ENCODE results near the gene ABCB6.

Gene ABCB6

GRCh38 chr2:219219784-219220532 lies 1.2 kb upstream of the ABCB6 start:
- no peak for DNase-seq (ENCODE audit: low read depth in 2 of 2)
- no peak overlapping the region for H3K4me3 ChIP-seq (replicated peaks in 1 of 2; ENCODE audit: low read depth in 2 of 2, low read length in 2 of 2)
- no peak for TF ChIP-seq CTCF (IDR thresholded peaks at IDR 0.05; ENCODE audit: low read depth, low read length)

- TF ChIP-seq CTCF (IDR thresholded peaks at IDR 0.05; ENCODE audit: low read depth, low read length): no peak
- peak overlapping the region; percentile 59 to 64 for H3K4me3 ChIP-seq (replicated peaks in 1 of 2; ENCODE audit: low read depth in 2 of 2, low read length in 2 of 2)
- peak; percentile 80 to 82 for DNase-seq (ENCODE audit: low read depth in 2 of 2)
Measured at GRCh38 chr2:219218217-219218731, 484 bp downstream of the ABCB6 start.

GRCh38 chr2:219216535-219216915 lies 2.2 kb downstream of the ABCB6 start:
- no peak for TF ChIP-seq CTCF (IDR thresholded peaks at IDR 0.05; ENCODE audit: low read depth, low read length)
- H3K4me3 ChIP-seq (replicated peaks in 1 of 2; ENCODE audit: low read depth in 2 of 2, low read length in 2 of 2): no peak overlapping the region
- DNase-seq (ENCODE audit: low read depth in 2 of 2): no peak

GRCh38 chr2:219215871-219216534 lies 2.8 kb downstream of the ABCB6 start:
- no peak for DNase-seq (ENCODE audit: low read depth in 2 of 2)
- TF ChIP-seq CTCF (IDR thresholded peaks at IDR 0.05; ENCODE audit: low read depth, low read length): no peak
- no peak overlapping the region for H3K4me3 ChIP-seq (replicated peaks in 1 of 2; ENCODE audit: low read depth in 2 of 2, low read length in 2 of 2)

- DNase-seq (ENCODE audit: low read depth in 2 of 2): no peak
- no peak for TF ChIP-seq CTCF (IDR thresholded peaks at IDR 0.05; ENCODE audit: low read depth, low read length)
- no peak overlapping the region for H3K4me3 ChIP-seq (replicated peaks in 1 of 2; ENCODE audit: low read depth in 2 of 2, low read length in 2 of 2)
Measured at GRCh38 chr2:219214786-219215185, 4.0 kb downstream of the ABCB6 start.

- no peak for TF ChIP-seq CTCF (IDR thresholded peaks at IDR 0.05; ENCODE audit: low read depth, low read length)
- DNase-seq (ENCODE audit: low read depth in 2 of 2): no peak
Measured at GRCh38 chr2:219214141-219214540, 4.6 kb downstream of the ABCB6 start.

More at GRCh38 chr2:219214141-219214540, 4.6 kb downstream of the ABCB6 start:
- H3K4me3 ChIP-seq (replicated peaks in 1 of 2; ENCODE audit: low read depth in 2 of 2, low read length in 2 of 2): no peak overlapping the region
